PC-3 (cell line): ENCODE data around the gene TMEM129. TPM values are rescaled to one million over a fixed set of nuclear protein-coding genes. Genes with fewer than 3 reads are reported as not detected.

Source experiments
- ATAC-seq: fragments of 200-7000 bp; cut with Tn5 transposase; 2 replicates; pipeline ENCODE4 v1.9.1; 2020; ENCODE audit warnings: mild to moderate bottlenecking, moderate library complexity
- BruUV-seq: library from RNA; stranded (reverse); fragments of 400-500 nt; replicated peaks from 2 replicates; lab custom pipeline; 2021; lab: Mats Ljungman, UMichigan
- CTCF ChIA-PET: fragments of 300-600 bp; sonication (Branson Sonifier 250); formaldehyde crosslinking; loops from one replicate; lab custom pipeline; 2022; ENCODE audit warnings: antibody characterized with exemption; lab: Charles Lee
- POLR2A ChIA-PET: fragments of 300-600 bp; sonication (Branson Sonifier 250); formaldehyde crosslinking; loops from one replicate; lab custom pipeline; 2022; ENCODE audit warnings: antibody characterized with exemption; ENCODE audit not compliant: unreplicated experiment; lab: Charles Lee
- DNase-seq: peaks from one replicate; pipeline ENCODE4 v3.0.0-alpha.2; 2015
- H2AFZ ChIP-seq: fragments of 300-600 bp; sonication (generic); 2 replicates; pipeline ENCODE4 v1.6.0; 2016; ENCODE audit warnings: antibody characterized with exemption, low read length
- H3F3A ChIP-seq: fragments of 300-600 bp; sonication (generic); one replicate; pipeline ENCODE4 v1.6.0; 2017; ENCODE audit warnings: antibody characterized with exemption, low read length, control low read depth, mild to moderate bottlenecking; ENCODE audit not compliant: unreplicated experiment
- H3K27ac ChIP-seq: fragments of 300-600 bp; sonication (generic); 2 replicates; pipeline ENCODE4 v1.5.1; 2016; ENCODE audit warnings: mild to moderate bottlenecking, low read length
- H3K27me3 ChIP-seq: fragments of 300-600 bp; sonication (generic); 2 replicates; pipeline ENCODE4 v1.6.1; 2016; ENCODE audit warnings: low read length, mixed read lengths
- H3K36me3 ChIP-seq: fragments of 300-600 bp; sonication (generic); 2 replicates; pipeline ENCODE4 v1.6.1; 2016; ENCODE audit warnings: low read depth, mixed run types, low read length, mixed read lengths
- H3K4me1 ChIP-seq: fragments of 300-600 bp; sonication (generic); 2 replicates; pipeline ENCODE4 v1.5.1; 2016; ENCODE audit warnings: low read length; ENCODE audit not compliant: insufficient read depth
- H3K4me2 ChIP-seq: fragments of 300-600 bp; sonication (generic); 2 replicates; pipeline ENCODE4 v1.6.0; 2016; ENCODE audit warnings: low read length
- H3K4me3 ChIP-seq: fragments of 300-600 bp; sonication (generic); 2 replicates; pipeline ENCODE4 v1.5.1; 2016; ENCODE audit warnings: mild to moderate bottlenecking, low read length, mixed read lengths
- H3K79me2 ChIP-seq: fragments of 300-600 bp; sonication (generic); 2 replicates; pipeline ENCODE4 v1.6.1; 2017; ENCODE audit warnings: low read length, mixed read lengths
- H3K9ac ChIP-seq: fragments of 300-600 bp; sonication (generic); 2 replicates; pipeline ENCODE4 v1.6.0; 2016; ENCODE audit warnings: mild to moderate bottlenecking, low read length
- H3K9me2 ChIP-seq: fragments of 300-600 bp; sonication (generic); replicated peaks from 2 replicates; pipeline ENCODE4 v1.6.1; 2016; ENCODE audit warnings: mixed run types, low read length, mixed read lengths
- H3K9me3 ChIP-seq: fragments of 300-600 bp; sonication (generic); 2 replicates; pipeline ENCODE4 v1.6.1; 2016; ENCODE audit warnings: low read length, mixed read lengths
- H4K20me1 ChIP-seq: fragments of 300-600 bp; sonication (generic); 2 replicates; pipeline ENCODE4 v1.6.1; 2016; ENCODE audit warnings: low read length, mixed read lengths
- EZH2 ChIP-seq: fragments of 300-600 bp; sonication (generic); IDR thresholded peaks from one replicate; pipeline ENCODE4 v1.6.1; 2017; ENCODE audit warnings: antibody characterized with exemption, mild to moderate bottlenecking, low read length; ENCODE audit not compliant: unreplicated experiment
- EZH2phosphoT487 ChIP-seq: fragments of 300-600 bp; sonication (generic); IDR thresholded peaks from 2 replicates; pipeline ENCODE4 v1.6.1; 2018; ENCODE audit warnings: mild to moderate bottlenecking, antibody characterized with exemption, low read length, borderline replicate concordance
- intact Hi-C: fragments of 100-400 bp; cut with micrococcal nuclease; formaldehyde crosslinking; loops from 2 replicates; pipeline ENCODE4 v1.9.0; 2023
- total RNA-seq: library from RNA; depleted of rRNA; stranded (reverse); fragments of >200 nt; gene quantifications from 2 replicates; pipeline ENCODE4 v1.2.3, GENCODE V29; 2014
- TF ChIP-seq, protein P1 (sequence below): fragments of 300-600 bp; sonication (generic); conservative IDR thresholded peaks from 2 replicates; pipeline ENCODE4 v1.5.1; 2017; ENCODE audit warnings: antibody characterized with exemption, low read depth, mild to moderate bottlenecking, low read length

Gene TMEM129
- total RNA-seq, 1 experiment from 2014 or later, result 28.6 TPM

DNA sequence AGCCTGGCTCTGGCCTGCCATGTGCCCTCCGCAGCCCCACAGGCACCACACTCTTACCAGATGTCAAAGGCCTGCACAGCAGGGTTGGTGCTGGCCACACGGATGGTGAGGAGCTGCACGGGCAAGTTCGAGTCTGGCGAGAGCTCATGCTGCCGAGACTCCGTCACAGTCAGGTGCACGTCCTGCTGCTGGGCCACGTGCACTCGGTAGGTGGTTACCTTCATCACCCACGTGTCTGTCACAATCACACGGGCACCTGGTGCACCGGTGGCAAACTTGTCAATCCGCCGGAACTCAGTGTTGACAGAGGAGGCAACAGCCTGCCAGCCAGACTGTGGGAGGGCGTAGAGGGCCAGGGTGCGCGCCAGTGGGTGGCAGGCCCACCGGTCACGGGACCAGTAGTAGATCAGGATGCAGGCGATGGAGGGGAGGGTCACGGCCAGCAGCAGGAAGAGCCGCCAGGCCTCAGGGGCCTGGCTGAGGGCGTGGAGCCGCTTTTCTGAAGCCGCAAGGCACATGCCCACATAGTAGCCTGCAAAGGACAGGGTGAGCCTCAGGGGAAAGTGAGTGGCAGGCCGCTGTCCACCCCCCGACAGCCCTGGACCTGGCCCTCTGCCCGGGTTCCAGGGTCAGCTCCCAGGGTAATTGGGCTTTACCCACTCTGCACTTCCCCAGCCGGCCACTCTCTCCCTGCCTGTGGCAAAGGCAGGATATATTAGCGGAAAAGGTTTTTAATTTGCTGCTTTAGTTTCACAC is 2.9 kb downstream of the TMEM129 start:
- H3K36me3 ChIP-seq, result peaks cover 2% of the 10 kb centered on the region; the same call in 1 of the 2 replicates
- H3K27ac ChIP-seq, result no peak overlapping the region
- ChIA-PET POLR2A (no interaction called here), CTCF (no interaction called here)
- no peaks in the 10 kb centered on the region for H3K9me3 ChIP-seq
- H4K20me1 ChIP-seq, result peaks cover 4% of the 10 kb centered on the region; the same call in 1 of the 2 replicates
- no peaks in the 10 kb centered on the region for H3K27me3 ChIP-seq
- H3K4me3 ChIP-seq, result no peak overlapping the region
- H3K4me1 ChIP-seq, result peaks cover 30% of the 10 kb centered on the region
- H2AFZ ChIP-seq, result no peak overlapping the region
- DNase-seq (no peak), ATAC-seq (no peak)
- TF ChIP-seq EZH2 (no peak), EZH2phosphoT487 (no peak)
- TF ChIP-seq, protein P1, sequence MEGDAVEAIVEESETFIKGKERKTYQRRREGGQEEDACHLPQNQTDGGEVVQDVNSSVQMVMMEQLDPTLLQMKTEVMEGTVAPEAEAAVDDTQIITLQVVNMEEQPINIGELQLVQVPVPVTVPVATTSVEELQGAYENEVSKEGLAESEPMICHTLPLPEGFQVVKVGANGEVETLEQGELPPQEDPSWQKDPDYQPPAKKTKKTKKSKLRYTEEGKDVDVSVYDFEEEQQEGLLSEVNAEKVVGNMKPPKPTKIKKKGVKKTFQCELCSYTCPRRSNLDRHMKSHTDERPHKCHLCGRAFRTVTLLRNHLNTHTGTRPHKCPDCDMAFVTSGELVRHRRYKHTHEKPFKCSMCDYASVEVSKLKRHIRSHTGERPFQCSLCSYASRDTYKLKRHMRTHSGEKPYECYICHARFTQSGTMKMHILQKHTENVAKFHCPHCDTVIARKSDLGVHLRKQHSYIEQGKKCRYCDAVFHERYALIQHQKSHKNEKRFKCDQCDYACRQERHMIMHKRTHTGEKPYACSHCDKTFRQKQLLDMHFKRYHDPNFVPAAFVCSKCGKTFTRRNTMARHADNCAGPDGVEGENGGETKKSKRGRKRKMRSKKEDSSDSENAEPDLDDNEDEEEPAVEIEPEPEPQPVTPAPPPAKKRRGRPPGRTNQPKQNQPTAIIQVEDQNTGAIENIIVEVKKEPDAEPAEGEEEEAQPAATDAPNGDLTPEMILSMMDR, result no peak
- H3K9ac ChIP-seq, result no peak overlapping the region
- intact Hi-C loops, result no loop called here
- H3K4me2 ChIP-seq, result no peak overlapping the region
- no peaks in the 10 kb centered on the region for H3F3A ChIP-seq
- no TSS peak for BruUV-seq
- H3K9me2 ChIP-seq, result no peaks in the 10 kb centered on the region
- peaks cover 88% of the 10 kb centered on the region for H3K79me2 ChIP-seq

DNA sequence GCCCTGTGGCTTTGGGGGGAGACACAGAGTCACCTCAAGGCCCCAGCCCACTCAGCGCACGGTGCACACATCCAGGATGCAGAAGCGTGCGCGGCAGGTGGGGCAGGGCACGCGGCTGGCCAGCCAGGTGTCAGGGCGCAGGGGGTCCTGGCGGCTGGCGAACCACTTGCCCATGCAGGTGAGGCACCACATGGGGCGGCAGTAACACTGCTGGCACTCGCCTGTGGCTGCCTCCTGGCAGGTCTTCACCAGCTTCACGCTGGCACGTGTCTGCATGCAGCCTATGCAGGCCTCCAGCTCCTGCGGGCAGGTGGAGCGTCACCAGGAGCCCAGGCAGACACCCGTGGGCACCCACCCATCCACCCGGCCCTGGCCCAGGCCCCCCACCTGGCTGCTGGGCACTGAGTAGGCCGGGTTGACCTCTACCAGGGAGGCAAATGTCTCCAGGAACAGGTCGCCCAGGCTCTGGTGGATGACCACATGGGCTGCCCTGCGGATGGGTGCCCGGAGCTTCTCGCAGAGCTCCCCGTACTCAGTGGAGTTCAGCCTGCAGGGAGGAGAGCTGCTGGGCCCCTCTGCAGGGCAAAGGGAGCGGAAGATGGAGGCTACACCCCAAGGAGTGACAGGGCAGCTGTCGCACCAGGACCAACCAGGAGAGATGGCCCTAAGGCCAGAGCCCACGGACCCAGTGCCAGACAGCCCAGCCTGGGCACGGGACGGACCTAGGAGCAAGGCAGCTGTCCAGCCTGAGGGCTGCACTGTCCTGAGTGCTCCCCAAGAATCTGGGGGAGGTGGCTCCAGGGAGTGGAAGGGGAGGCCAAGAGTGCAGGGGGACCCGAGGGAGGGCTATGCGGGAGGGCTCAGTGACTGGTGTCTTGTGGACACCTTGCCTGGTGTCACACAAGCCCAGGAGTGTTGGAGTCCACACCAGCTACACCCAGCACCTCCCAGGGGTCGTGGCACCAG is 3.7 kb downstream of the TMEM129 start:
- no peaks in the 10 kb centered on the region for H3K36me3 ChIP-seq
- intact Hi-C loops, result no loop called here
- H3K9me2 ChIP-seq, result no peaks in the 10 kb centered on the region
- H3K9ac ChIP-seq, result no peak overlapping the region
- ATAC-seq, result no peak
- ChIA-PET POLR2A (no interaction called here), CTCF (no interaction called here)
- H3F3A ChIP-seq, result no peaks in the 10 kb centered on the region
- H3K27me3 ChIP-seq, result no peaks in the 10 kb centered on the region
- no peak overlapping the region for H3K27ac ChIP-seq
- no peak overlapping the region for H3K4me2 ChIP-seq
- TF ChIP-seq EZH2phosphoT487 (no peak), EZH2 (no peak)
- TF ChIP-seq, protein P1, result no peak
- H3K4me1 ChIP-seq, result peaks cover 22% of the 10 kb centered on the region
- no peak for DNase-seq
- BruUV-seq, result no TSS peak
- H4K20me1 ChIP-seq, result peaks cover 4% of the 10 kb centered on the region; the same call in 1 of the 2 replicates
- no peak overlapping the region for H2AFZ ChIP-seq
- H3K4me3 ChIP-seq, result no peak overlapping the region
- H3K9me3 ChIP-seq, result no peaks in the 10 kb centered on the region
- peaks cover 84% of the 10 kb centered on the region for H3K79me2 ChIP-seq
